Testis (tissue), 2 donors: Measurements from ENCODE around the gene DLG2.

Experiments
- CTCF ChIP-seq, 3 experiments: fragments of 450-650 bp in 2 of 3; fragments of 200-600 bp in 1 of 3; sonication (generic) in 1 of 3; IDR thresholded peaks; one replicate each; pipeline ENCODE4 v1.5.1; 2016 to 2019; ENCODE audit warnings: antibody characterized with exemption in 3 of 3, mild to moderate bottlenecking in 2 of 3, moderate library complexity in 1 of 3
- POLR2A ChIP-seq: fragments of 450-650 bp; IDR thresholded peaks from one replicate; pipeline ENCODE4 v1.6.1; 2017; ENCODE audit warnings: antibody characterized with exemption, mild to moderate bottlenecking, moderate library complexity

GRCh38 chr11:84014539-84014938 lies 1612.6 kb downstream of the DLG2 start:
- TF ChIP-seq CTCF (IDR thresholded peaks at IDR 0.05) (no peak), POLR2A (no peak)
